Neural cell (in vitro differentiated cells): Measurements from ENCODE around the gene ACP6.

Experiments used
- CTCF ChIP-seq: fragments of 450-650 bp; IDR thresholded peaks from 2 replicates; pipeline ENCODE4 v1.5.1; 2014; ENCODE audit warnings: antibody characterized with exemption, mild to moderate bottlenecking, moderate library complexity; ENCODE audit not compliant: poor library complexity, severe bottlenecking
- POLR2AphosphoS5 ChIP-seq: IDR thresholded peaks from 2 replicates; pipeline ENCODE4 v1.6.1; 2012
- RAD21 ChIP-seq: fragments of 450-650 bp; conservative IDR thresholded peaks from 2 replicates; pipeline ENCODE4 v1.6.1; 2014; ENCODE audit warnings: antibody characterized with exemption, mild to moderate bottlenecking, moderate library complexity
- REST ChIP-seq: IDR thresholded peaks from 2 replicates; pipeline ENCODE4 v1.6.1; 2012; ENCODE audit warnings: borderline replicate concordance
- TAF1 ChIP-seq: IDR thresholded peaks from 2 replicates; pipeline ENCODE4 v1.6.1; 2012; ENCODE audit warnings: low read depth

DNA sequence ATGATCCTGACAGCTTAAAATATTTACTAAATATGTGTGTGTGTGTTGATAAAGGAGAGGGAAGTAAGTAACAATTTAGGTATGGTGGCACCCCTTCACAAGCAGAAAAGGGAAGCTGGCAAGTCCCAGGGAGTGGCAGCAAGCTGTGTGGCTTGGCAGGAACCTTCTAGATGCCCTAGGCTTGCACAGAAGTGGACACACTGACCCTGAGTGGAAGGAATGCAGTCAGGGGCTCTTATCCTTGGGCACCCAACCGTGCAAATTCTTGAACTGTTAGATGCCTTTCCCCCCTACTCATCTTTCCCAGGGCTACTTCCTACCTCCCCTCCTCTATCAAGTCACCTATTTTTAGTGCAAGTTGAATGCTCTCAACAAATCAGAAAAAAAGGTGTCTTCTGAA, 18.9 kb downstream of the ACP6 start:
- TF ChIP-seq CTCF (no peak), REST (no peak), TAF1 (no peak), POLR2AphosphoS5 (no peak), RAD21 (no peak)
